Measurements from ENCODE around the gene ORAI3.
A peak's percentile ranks its signal among the peaks of the same experiment; 100 is the strongest.

ORAI3 gene

GRCh38 chr16:30946671-30947540 lies 2.0 kb upstream of the ORAI3 start:
- no peak overlapping the region for H3K4me3 ChIP-seq (ENCODE audit: control insufficient read depth, low read depth, low read length)
- TF ChIP-seq CTCF (conservative IDR thresholded peaks at IDR 0.05; ENCODE audit: control insufficient read depth, insufficient read depth, low read depth, low read length): no peak
- no peak for DNase-seq (ENCODE audit: low read depth)

DNA sequence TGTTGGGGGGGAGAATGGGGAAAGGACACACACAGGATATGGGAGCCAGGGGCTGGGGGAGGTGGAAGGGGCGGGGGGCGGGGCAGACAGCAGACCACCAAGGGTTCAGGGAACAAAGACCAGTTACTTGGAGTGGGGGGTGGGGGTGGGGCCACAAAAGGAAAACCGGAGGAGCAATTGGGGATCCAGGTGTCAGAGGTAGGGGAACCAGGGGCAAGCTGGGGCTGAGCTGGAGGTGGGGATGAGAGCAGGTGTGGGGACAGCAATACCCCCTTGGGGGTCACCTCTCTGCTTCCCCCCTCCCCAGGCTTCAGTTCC lies 1.4 kb upstream of the ORAI3 start:
- H3K4me3 ChIP-seq (ENCODE audit: control insufficient read depth, low read depth, low read length): no peak overlapping the region
- no peak for TF ChIP-seq CTCF (conservative IDR thresholded peaks at IDR 0.05; ENCODE audit: control insufficient read depth, insufficient read depth, low read depth, low read length)
- no peak for DNase-seq (ENCODE audit: low read depth)

DNA sequence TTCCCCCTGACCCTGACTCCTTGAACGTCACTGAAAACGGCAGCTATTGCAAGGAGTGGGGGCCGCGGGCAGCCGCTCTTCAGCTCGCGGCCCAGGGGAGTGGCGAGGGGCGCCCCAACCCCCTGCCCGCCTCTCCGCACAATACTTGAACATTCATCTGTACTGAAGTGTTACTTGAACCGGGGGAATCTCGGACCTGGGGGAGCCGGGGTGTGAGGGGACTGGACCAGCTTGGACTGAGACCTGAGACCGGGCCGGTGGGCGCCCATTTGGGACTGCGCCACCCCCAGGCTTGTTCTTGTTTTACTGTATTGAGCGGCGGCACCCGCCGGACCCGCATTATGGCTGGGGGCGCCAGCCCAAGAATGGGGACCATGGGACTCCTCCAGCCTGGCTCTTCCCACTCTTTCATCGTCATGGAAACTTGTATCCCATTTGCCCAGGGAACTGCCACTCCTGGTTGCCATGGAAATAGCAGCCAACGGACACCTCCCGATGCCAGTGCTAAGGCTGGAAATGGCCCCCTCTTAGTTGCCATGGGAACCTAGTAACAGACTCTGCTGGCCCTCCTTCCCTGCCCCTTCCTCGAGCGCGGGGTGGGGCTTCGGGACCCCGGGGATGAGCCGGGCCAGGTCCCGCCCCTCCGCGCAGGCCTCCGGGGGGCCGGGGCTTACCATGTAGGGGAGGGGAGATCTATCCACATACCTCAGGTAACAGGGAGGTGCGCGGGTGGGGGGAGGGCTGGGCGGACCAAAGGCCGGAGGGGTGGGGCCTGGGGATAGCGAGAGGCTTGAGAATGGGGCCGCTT lies 805 bp upstream of the ORAI3 start:
- DNase-seq (ENCODE audit: low read depth): peak; percentile 97
- TF ChIP-seq CTCF (conservative IDR thresholded peaks at IDR 0.05; ENCODE audit: control insufficient read depth, insufficient read depth, low read depth, low read length): no peak
- peak overlapping the region; percentile 75 for H3K4me3 ChIP-seq (ENCODE audit: control insufficient read depth, low read depth, low read length)

DNA sequence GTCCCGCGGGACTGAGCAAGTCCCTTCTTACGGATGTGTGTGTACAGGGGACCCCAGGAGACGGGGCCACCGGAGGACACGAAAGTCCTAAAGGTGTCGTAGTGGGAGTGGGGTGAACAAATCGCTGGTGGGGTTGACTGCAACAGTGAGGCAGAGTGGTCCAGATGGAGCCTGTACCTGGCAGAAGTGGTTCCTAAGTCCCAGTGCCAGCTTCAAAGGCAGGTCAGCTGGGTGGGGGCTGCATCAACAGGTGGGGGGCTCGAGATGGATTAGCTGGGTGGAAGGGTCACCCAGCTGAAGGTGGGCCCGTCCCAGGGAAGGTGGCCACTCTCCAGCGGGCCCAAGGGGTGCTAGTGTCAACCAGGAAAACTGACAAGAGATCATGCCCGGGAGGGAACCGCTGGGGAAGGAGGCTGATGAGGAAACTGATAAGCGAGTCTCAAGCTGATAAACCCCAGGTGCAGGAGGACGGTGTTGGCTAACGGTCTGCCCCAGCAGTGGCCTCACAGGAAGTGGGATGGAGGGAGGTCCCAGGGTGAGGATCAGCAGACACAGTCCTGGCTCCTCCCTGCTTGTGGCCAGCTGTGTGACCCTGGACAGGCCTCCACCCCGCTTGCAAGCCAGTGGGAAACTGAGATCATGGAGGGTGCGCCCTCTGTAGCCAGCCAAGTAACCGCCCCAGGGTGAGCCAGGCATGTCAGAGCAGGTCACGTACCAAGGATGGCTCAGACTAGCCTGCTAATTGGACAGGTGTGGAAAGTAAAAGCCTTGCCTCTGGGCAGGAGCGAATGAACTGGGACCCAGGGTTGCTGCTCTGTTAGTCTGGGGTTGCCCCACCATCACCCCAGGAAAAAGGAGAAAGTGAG lies 1.0 kb downstream of the ORAI3 start:
- peak overlapping the region; percentile 75 for H3K4me3 ChIP-seq (ENCODE audit: control insufficient read depth, low read depth, low read length)
- TF ChIP-seq CTCF (conservative IDR thresholded peaks at IDR 0.05; ENCODE audit: control insufficient read depth, insufficient read depth, low read depth, low read length): no peak
- peak; percentile 91 for DNase-seq (ENCODE audit: low read depth)

DNA sequence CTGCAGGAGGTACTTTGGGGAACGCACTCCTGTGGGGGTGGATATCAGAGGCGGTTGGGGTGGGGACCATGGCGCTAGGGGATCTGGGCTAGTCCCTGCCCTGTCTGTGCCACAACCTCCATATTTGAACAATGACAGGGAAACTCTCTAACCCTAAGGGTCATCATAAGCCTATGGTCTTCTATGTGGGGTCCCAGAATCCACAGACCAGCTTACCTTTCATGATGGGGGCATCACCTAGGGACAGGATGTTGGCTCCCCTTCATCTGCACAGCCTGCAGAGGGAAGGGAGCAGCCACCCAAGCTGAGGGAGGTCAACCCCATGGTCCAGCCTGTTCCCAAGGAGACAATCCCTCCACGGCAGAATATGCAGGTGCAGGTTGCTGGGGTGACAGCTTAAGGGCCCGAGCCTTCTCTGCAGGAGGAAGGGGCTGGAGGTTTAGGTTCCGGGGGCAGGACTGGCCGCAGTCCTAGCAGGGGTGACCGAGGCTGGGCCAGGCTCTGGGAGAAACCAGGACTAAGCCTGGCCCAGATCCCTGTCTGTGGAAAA lies 1.7 kb downstream of the ORAI3 start:
- peak overlapping the region; percentile 75 for H3K4me3 ChIP-seq (ENCODE audit: control insufficient read depth, low read depth, low read length)
- TF ChIP-seq CTCF (conservative IDR thresholded peaks at IDR 0.05; ENCODE audit: control insufficient read depth, insufficient read depth, low read depth, low read length): no peak
- no peak for DNase-seq (ENCODE audit: low read depth)

DNA sequence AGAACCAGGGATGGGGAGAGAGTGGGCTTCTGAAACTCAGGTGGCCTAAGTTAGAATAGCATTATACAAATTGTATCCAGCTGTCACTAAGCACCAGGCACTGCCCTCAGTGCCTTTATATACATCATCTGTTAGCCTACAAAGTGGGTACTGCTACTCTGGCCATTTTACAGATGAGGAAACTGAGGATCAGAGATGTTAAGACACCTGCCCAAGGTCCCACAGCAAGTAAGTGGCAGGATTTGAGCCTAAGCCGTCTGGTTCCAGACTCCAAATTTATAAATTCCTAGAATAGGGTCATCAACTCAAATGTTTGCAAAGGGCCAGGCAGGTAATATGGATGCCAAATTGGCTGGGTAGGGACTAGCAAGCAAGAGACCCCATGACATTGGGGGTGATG lies 2.3 kb downstream of the ORAI3 start:
- H3K4me3 ChIP-seq (ENCODE audit: control insufficient read depth, low read depth, low read length): no peak overlapping the region
- no peak for DNase-seq (ENCODE audit: low read depth)
- no peak for TF ChIP-seq CTCF (conservative IDR thresholded peaks at IDR 0.05; ENCODE audit: control insufficient read depth, insufficient read depth, low read depth, low read length)

Measured in fibroblast of mammary gland (primary cell).